GM19240 (cell line): ENCODE measurements around the gene ST6GALNAC2.
A peak's percentile ranks its signal among the peaks of the same experiment; 100 is the strongest.
"Not testable (repeated sequence)": the region's sequence is repeated elsewhere in the genome, so short reads cannot be mapped to it uniquely, and the experiment has no call there.

Experiments
- DNase-seq: peaks from one replicate; pipeline ENCODE4 v3.0.0; 2011; ENCODE audit warnings: low spot score; ENCODE audit not compliant: insufficient read length

The ST6GALNAC2 gene

DNA sequence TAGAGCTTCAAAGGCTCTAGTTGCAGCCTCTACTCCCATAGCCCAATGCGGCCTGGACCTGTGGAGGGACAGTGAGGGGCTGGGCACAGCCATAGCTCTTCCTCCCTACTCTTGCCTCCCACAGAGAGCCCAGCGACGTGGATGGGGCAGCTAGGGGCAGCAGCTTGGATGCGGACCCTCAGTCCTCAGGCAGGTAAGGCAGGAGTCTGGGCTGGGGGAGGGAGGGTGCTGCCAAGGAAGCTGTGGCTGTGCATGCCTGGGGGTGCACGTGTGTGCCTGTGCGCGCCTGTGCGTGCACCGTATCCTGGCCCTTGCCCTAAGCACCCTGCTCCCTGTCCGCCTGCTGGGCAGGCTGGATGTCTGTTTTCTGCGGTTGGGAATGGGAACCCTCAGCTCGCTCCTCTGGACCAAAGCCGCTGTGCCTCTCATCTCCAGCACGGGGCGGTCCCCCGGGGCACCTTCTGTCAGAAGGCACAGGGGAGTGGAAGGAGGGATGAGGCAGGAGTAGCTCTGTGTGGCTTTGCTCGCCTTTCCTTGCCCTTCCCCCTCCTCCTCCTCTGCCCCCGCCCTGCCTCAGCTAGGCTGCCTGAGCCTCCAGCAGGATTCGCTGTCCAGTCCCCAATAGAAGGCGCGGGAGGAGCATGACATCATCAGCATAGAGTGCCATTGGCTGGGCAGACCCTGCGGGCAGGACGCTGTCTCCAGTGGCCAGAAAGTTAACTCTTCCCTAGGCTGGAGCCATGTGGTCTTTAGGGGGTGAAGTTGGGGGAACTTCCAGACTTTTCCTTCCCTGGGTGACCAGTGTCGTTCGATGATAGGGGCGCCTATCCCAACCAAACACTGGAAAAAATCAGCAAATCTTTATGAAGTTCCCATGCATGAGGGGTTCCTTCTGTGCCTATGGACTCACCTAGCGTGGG, 45.0 kb downstream of the ST6GALNAC2 start:
- peak; percentile 76 for DNase-seq

- DNase-seq, result no peak
Observed at GRCh38 chr17:76539631-76540271, 45.9 kb downstream of the ST6GALNAC2 start, which contains the start of gene PRCD. Gene PRCD (plus strand): TSS chr17:76540044. CDS start chr17:76540142, 98 bp downstream.

- no peak for DNase-seq
Observed at GRCh38 chr17:76538941-76539570, 46.6 kb downstream of the ST6GALNAC2 start.

- DNase-seq, result no peak
Observed at GRCh38 chr17:76538281-76538931, 47.3 kb downstream of the ST6GALNAC2 start.

DNA sequence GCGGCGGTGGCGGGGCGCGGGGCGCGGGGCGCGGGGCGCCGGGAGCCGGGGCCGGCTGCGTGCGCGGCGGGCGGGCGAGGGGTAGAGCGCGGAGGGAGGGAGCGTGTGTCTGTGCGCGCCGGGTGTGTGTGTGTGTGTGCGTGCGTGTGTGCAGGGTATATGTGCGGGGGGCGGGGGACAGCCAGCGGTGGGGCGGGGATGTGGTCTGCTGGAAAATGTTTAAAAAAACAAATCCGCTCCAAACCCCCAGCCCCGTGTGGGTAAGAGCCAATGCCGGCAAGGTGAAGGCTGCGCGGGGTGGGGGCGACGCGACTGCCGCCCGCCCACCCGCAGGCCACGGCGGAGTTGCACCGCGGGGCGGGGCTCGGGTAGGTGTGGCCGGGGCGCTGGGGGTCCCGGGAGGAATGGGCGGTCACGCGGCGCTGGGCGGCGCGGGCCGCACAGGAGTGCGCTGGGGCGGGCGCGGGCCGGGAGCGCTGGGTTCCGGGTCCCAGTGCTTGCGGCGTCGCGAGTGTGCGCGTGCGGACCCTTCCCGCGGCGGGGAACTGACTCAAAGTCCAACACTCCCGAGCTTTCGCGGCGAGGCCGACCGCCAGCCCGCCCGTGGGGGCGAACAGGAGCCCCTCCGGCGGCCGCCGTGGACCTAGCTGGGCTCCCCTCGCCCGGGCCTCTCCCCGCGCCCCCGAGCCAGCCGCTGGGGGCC, 47.9 kb downstream of the ST6GALNAC2 start, which contains the start of gene CYGB:
Gene CYGB, minus strand, starts transcription at position 132 of the 703 bp plus-strand sequence. CDS start 167 bp downstream, outside the sequence.
- DNase-seq, result no peak

DNA sequence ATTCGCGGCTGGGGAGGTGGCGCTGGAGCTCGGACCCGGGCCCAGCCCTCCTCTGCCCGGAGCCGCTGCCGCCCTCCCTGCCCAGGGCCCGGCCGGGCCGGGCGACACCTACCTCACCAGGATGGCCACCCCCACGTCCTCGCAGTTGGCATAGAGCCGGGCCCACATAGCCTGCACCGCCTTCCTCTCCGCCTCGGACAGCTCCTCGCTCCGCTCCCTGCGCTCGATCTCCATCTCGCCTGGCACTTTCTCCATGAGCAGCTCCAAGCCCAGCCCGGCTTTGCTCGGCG, 48.4 kb downstream of the ST6GALNAC2 start:
- DNase-seq, result no peak

DNA sequence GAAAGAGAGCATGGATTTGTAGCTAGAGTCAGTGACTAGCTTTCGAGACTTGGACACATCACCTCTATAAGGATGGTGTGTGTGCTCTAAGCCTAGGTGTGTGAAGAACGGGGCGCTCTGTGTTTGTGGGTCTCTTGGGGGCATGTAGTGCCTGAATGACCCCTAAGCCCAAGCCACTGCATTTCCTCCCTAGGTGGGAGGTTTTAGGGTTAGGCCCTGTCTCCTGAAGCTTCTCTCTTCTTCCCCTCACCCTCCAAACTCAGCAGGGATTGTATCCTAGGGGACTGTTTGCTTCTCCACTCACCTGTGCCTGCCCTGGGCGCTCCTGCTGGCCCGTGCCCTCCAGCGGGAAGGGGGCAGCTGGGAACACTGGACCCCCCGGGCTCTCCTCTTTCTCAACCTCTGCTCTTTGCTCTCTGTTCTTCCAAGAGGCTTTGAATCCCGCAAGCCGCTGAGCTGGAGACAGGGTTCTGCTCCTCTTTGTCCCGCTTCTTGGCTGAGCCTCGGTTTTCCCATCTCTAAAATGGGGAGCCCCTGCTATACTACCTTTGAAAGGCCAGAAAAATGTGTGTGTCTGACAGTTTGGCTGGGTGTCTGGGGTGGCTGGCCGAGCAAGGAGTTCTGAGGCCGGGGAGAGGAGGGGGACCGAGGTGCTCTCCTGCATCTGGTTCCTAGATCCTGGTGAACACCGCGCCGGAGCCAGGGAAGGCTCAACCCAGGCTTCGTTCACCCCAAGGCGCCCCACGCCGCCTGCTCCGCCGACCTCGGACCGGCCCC, 49.0 kb downstream of the ST6GALNAC2 start:
- no peak for DNase-seq

DNA sequence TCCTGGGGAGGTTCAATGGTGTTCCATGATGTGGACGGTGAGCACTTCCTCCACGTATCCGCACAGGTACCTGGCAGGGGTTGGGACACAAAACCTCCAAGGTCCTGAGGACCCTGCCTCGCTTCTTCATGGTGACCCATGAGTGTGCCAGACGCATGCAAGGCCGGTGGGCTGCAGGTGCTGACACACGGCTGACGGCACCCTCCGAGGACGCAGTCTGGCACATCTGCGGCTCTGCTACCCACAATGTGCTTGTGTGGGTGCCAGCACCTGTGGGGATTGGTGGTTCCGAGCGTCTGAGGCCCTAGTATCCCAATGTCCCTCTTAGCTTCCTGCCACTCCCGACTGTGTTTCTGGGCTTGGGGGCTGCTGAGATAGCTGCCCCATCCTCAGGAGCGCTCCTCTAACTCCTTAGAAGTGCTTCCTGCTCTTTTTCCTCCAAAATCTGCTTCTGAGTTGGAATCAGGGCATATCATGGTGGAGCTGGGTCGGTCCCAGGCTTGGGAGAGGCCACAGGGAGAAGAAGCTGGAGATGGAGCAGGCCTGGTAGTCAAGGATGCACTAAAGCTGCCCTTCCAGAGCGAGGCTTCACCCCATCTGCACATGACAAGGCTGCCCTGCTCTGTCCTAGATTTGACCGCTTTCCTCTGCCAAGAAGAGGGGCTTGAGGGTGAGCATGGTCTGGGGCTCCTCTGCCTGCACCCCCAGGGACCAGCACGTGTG, 49.7 kb downstream of the ST6GALNAC2 start:
- no peak for DNase-seq

- no peak for DNase-seq
Observed at GRCh38 chr17:76534831-76535732, 50.6 kb downstream of the ST6GALNAC2 start.

- not testable (repeated sequence) for DNase-seq
Observed at GRCh38 chr17:76533640-76534359, 51.9 kb downstream of the ST6GALNAC2 start.

GRCh38 chr17:76532072-76532651, 53.5 kb downstream of the ST6GALNAC2 start:
- DNase-seq, result no peak

DNA sequence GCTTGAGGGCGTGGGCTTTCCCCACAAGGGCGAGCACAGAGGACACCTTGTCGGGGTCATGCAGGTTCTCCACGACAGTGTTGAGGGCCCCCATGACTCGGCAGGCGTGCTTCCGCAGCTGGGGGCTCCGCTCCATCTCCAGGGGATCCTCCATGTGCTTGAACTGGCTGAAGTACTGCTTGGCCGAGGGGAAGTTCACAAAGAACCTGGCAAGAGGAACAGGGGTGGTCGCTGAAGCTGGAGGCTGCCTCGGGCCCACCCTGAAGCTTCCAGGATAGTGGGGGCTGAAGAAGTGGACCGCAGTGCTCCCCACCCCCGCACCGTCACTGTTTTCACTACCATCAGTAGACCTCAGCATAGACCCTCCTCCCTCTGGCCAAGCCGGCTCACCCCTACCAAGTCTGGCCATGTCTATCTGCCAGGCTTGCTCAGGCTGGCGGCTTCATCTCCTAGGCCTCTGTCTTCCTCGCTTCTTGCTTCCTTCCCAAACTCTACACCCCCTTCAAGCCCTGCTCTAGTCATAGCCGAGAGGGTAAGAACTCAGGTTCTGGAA, 54.1 kb downstream of the ST6GALNAC2 start:
- DNase-seq, result no peak

GRCh38 chr17:76530811-76531485, 54.7 kb downstream of the ST6GALNAC2 start:
- no peak for DNase-seq

DNA sequence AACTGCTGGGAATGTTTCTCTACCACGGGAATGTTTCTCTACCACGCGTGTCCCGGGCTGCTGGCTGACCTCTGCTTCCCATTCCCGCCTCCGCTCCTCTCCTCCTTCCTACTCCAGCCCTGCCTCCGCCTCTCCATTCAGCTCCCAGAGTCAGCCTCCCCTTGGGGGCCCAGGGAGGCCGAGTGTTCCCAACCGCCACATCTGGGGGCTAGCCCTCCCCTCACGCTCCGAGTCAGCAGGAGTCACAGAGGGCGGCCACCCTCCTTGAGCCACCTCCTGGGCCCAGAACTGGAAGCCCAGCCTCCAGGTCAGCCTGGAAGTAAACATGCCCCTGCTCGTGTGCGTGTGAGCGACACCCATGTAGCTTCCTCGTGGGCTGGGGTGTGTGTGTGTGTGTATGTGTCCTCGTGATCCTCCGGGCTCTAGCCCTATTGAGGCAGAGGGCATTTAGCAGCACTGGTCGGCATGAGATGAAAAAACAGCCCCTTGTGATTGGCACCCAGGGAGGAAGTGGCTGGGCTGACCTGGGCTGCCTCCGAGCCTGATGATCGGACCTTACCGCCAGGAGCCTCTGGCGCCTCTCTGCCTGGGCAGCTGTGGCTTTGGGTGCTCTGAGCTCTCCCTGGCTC, 55.5 kb downstream of the ST6GALNAC2 start:
- no peak for DNase-seq

DNA sequence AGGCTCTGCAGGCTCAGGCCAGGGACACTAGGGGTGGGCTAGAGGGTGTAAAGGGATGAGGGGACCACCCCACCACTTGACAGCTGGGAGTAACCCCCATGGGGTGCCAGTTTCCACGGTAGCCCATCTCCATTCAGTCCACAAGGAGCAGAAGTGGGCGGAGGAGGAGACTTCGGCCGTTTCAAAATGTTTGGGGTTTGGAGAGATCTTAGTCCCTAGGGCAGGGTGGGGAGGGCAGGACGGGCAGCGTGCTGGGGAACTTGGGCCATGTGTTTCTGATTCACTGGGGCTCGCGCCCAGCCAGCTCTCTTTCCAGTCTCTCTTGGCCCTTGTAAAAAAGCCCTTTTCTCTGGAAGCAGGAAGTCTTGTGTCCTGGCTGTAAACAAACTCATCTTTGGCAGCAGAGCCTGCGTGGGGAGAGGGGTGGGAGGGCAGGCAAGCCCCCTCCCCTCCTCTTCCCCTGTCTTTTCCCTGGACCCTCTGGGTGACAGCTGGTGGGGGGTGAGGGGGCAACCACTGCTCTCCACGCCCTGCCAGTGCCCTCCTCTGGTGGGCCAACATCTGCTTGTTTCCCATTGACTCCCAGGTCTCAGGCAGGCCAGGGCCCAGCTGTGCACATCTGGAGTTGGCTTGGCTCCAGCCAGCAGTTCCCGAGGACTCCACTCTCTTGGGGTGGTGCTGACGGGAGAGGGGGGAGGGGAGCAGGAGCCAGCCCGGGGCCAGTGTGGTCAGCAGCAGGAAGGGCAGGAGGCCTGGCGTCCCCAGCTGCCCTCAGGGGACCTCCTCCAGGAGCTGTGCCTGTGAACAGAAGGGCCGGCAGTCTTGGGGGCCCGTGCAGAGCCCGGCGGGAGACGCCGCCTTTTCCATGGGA, 56.2 kb downstream of the ST6GALNAC2 start:
- DNase-seq, result no peak
